Neural crest cell (in vitro differentiated cells): ENCODE measurements around the gene FUT8. TPM values are rescaled to one million over a fixed set of nuclear protein-coding genes. Genes with fewer than 3 reads are reported as not detected.

Experiments used
- DNase-seq: peaks from one replicate; pipeline ENCODE4 v3.0.0; 2021; ENCODE audit warnings: low read depth, mixed read lengths, low spot score
- H3K27ac Mint-ChIP-seq: one replicate; pipeline ENCODE4 v1.8.0; 2021; ENCODE audit warnings: mild to moderate bottlenecking, mixed read lengths; ENCODE audit not compliant: unreplicated experiment
- H3K27me3 Mint-ChIP-seq: 2 replicates; pipeline ENCODE4 v1.8.0; 2021; ENCODE audit warnings: low read depth, mild to moderate bottlenecking, mixed read lengths
- H3K36me3 Mint-ChIP-seq: 2 replicates; pipeline ENCODE4 v1.8.0; 2021; ENCODE audit warnings: low read depth, mild to moderate bottlenecking, mixed read lengths
- H3K4me1 Mint-ChIP-seq: 2 replicates; pipeline ENCODE4 v1.8.0; 2021; ENCODE audit warnings: mixed read lengths
- H3K4me3 Mint-ChIP-seq: one replicate; pipeline ENCODE4 v1.8.0; 2021; ENCODE audit warnings: mild to moderate bottlenecking, mixed read lengths
- H3K9me3 Mint-ChIP-seq: 2 replicates; pipeline ENCODE4 v1.8.0; 2021; ENCODE audit warnings: mixed read lengths
- CTCF ChIP-seq: fragments of 200-600 bp; sonication (generic); conservative IDR thresholded peaks from 2 replicates; pipeline ENCODE4 v1.5.0; 2021; ENCODE audit warnings: antibody characterized with exemption, mild to moderate bottlenecking
- total RNA-seq: library from RNA; stranded (reverse); gene quantifications from 2 replicates; pipeline ENCODE4 v1.2.1, GENCODE V29; 2021

Gene FUT8
- total RNA-seq, 1 donor from 2014 or later, result 67.2 TPM

GRCh38 chr14:65565948-65566347, 153.4 kb downstream of the FUT8 start:
- no peak for TF ChIP-seq CTCF
- Mint-ChIP-seq H3K27ac (no peak overlapping the region), H3K36me3 (peaks cover 14% of the 10 kb centered on the region), H3K4me3 (no peak overlapping the region), H3K4me1 (no peaks in the 10 kb centered on the region), H3K27me3 (no peaks in the 10 kb centered on the region), H3K9me3 (peaks cover 2% of the 10 kb centered on the region)
- DNase-seq, result no peak

- no peaks in the 10 kb centered on the region for H3K4me1 Mint-ChIP-seq
- no peaks in the 10 kb centered on the region for H3K27me3 Mint-ChIP-seq
- H3K4me3 Mint-ChIP-seq, result no peak overlapping the region
- H3K27ac Mint-ChIP-seq, result no peak overlapping the region
- H3K36me3 Mint-ChIP-seq, result peaks cover 14% of the 10 kb centered on the region
- peaks cover 2% of the 10 kb centered on the region for H3K9me3 Mint-ChIP-seq
- no peak for DNase-seq
- TF ChIP-seq CTCF, result no peak
Observed at GRCh38 chr14:65566820-65567522, 154.4 kb downstream of the FUT8 start.

GRCh38 chr14:65574611-65575010, 162.1 kb downstream of the FUT8 start:
- TF ChIP-seq CTCF, result no peak
- Mint-ChIP-seq H3K4me1 (no peaks in the 10 kb centered on the region), H3K9me3 (no peaks in the 10 kb centered on the region), H3K27ac (no peak overlapping the region), H3K4me3 (no peak overlapping the region), H3K27me3 (no peaks in the 10 kb centered on the region), H3K36me3 (no peaks in the 10 kb centered on the region)
- DNase-seq, result no peak

- no peaks in the 10 kb centered on the region for H3K4me1 Mint-ChIP-seq
- no peaks in the 10 kb centered on the region for H3K9me3 Mint-ChIP-seq
- TF ChIP-seq CTCF, result no peak
- DNase-seq, result no peak
- H3K27me3 Mint-ChIP-seq, result no peaks in the 10 kb centered on the region
- H3K36me3 Mint-ChIP-seq, result no peaks in the 10 kb centered on the region
- H3K27ac Mint-ChIP-seq, result no peak overlapping the region
- H3K4me3 Mint-ChIP-seq, result no peak overlapping the region
Observed at GRCh38 chr14:65575389-65575788, 162.9 kb downstream of the FUT8 start.

- Mint-ChIP-seq H3K36me3 (no peaks in the 10 kb centered on the region), H3K4me1 (no peaks in the 10 kb centered on the region), H3K27ac (no peak overlapping the region), H3K27me3 (no peaks in the 10 kb centered on the region), H3K4me3 (no peak overlapping the region), H3K9me3 (no peaks in the 10 kb centered on the region)
- TF ChIP-seq CTCF, result no peak
- no peak for DNase-seq
Observed at GRCh38 chr14:65580973-65581372, 168.4 kb downstream of the FUT8 start.
